K562 (cell line): ENCODE data around the gene ANXA10.
"Not testable (repeated sequence)": the region's sequence is repeated elsewhere in the genome, so short reads cannot be mapped to it uniquely, and the experiment has no call there.

Experiments used
- NBN ChIP-seq: fragments of 450-650 bp; IDR thresholded peaks from 2 replicates; pipeline ENCODE4 v1.6.1; 2016; ENCODE audit warnings: low read depth, mild to moderate bottlenecking
- TF ChIP-seq, protein P1 (sequence below): sonication (generic); formaldehyde crosslinking; IDR thresholded peaks from 2 replicates; pipeline ENCODE4 v1.8.1; 2023; ENCODE audit warnings: mild to moderate bottlenecking, missing genetic modification reagents, moderate library complexity

- TF ChIP-seq NBN, result not testable (repeated sequence)
- TF ChIP-seq, protein P1, sequence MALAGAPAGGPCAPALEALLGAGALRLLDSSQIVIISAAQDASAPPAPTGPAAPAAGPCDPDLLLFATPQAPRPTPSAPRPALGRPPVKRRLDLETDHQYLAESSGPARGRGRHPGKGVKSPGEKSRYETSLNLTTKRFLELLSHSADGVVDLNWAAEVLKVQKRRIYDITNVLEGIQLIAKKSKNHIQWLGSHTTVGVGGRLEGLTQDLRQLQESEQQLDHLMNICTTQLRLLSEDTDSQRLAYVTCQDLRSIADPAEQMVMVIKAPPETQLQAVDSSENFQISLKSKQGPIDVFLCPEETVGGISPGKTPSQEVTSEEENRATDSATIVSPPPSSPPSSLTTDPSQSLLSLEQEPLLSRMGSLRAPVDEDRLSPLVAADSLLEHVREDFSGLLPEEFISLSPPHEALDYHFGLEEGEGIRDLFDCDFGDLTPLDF (CRISPR knock-in tag), result not testable (repeated sequence)
Observed at GRCh38 chr4:168137695-168138094, 45.4 kb downstream of the ANXA10 start.
